Measurements from ENCODE around the gene PCIF1. TPM values are rescaled to one million over a fixed set of nuclear protein-coding genes. Genes with fewer than 3 reads are reported as not detected.
"Not testable (repeated sequence)": the region's sequence is repeated elsewhere in the genome, so short reads cannot be mapped to it uniquely, and the experiment has no call there.

The PCIF1 gene
- total RNA-seq, 1 donor from 2014 or later, result 55.7 TPM

DNA sequence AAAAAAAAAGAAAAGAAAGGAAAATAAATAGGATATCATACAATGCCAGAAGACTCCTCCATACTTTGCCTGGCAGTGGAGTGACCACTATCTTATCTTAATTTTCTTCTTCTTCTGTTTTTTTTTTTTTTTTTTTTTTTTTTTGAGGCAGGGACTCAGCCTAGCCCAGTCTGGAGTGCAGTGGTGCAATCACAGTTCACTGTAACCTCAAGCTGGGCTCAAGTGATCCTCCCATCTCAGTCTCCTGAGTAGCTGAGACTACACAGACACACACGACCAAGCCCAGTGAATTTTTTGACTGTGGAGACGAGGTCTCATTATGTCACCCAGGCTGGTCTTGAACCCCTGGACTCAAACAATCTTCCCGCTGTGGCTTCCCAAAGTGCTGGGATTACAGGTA lies 57.1 kb downstream of the PCIF1 start:
- DNase-seq (no peak), ATAC-seq (ENCODE audit: low read depth) (no peak)
- no peaks in the 10 kb centered on the region for H3K9me3 Mint-ChIP-seq
- H3K4me1 Mint-ChIP-seq, result peaks cover 14% of the 10 kb centered on the region
- H3K4me3 Mint-ChIP-seq, result no peak overlapping the region
- ChIA-PET POLR2A (interaction anchor here (0.6 kb wide), 1 partner anchor 105 kb away, joined by 3 read pairs; no protein-coding TSS in a partner anchor), CTCF (no interaction called here)
- no peaks in the 10 kb centered on the region for H3K36me3 Mint-ChIP-seq (ENCODE audit: low read depth)
- intact Hi-C loops (cut with micrococcal nuclease), result no loop called here
- H3K27ac Mint-ChIP-seq, result no peak overlapping the region
- H3K27me3 Mint-ChIP-seq, result peaks cover 13% of the 10 kb centered on the region
- TF ChIP-seq CTCF (IDR thresholded peaks at IDR 0.05), result no peak

DNA sequence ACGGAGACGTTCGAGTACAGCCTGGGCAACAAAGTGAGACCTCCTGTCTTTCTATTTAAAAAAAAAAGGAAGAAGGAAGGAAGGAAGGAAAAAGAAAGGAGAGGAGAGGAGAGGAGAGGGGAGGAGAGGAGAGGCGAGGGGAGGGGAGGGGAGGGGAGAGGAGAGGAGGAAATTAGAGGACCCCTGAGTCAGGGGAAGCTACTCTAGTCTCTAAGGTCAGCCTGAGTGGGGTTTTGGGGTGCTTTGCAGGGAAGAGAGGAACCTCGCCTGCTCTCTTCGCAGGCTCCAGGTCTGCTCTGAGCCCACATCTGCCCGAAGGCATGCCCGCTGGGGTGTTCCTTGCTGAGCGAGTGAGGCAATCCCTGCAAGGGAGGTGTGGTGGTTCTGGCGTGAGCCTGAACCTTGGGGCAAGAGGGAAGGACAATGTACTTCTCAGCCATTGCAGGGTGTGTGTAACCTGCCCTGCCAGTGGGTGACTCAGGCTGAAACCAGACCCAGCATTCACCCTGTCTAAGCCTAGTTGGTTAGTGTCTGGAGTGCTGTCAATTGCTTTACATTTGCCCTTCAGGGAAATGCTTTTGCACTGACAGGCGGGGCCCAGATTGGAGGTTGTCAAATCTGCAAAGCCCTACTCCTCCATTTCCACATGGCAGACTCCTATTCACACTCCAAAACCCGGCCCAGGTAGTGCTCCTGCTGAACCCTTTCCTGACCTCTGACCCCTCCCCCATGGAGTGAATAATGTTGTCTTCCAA lies 58.9 kb downstream of the PCIF1 start:
- TF ChIP-seq CTCF (IDR thresholded peaks at IDR 0.05), result no peak
- ChIA-PET CTCF (no interaction called here), POLR2A (no interaction called here)
- H3K36me3 Mint-ChIP-seq (ENCODE audit: low read depth), result no peaks in the 10 kb centered on the region
- ATAC-seq (ENCODE audit: low read depth) (peak; percentile 50), DNase-seq (no peak)
- no peak overlapping the region for H3K27ac Mint-ChIP-seq
- H3K4me3 Mint-ChIP-seq, result no peak overlapping the region
- H3K9me3 Mint-ChIP-seq, result no peaks in the 10 kb centered on the region
- H3K27me3 Mint-ChIP-seq, result peaks cover 17% of the 10 kb centered on the region
- peaks cover 20% of the 10 kb centered on the region for H3K4me1 Mint-ChIP-seq
- intact Hi-C loops (cut with micrococcal nuclease), result no loop called here

- ChIA-PET CTCF (no interaction called here), POLR2A (no interaction called here)
- Mint-ChIP-seq H3K36me3 (ENCODE audit: low read depth) (no peaks in the 10 kb centered on the region), H3K27ac (no peak overlapping the region), H3K4me1 (peaks cover 30% of the 10 kb centered on the region), H3K4me3 (no peak overlapping the region), H3K9me3 (no peaks in the 10 kb centered on the region), H3K27me3 (peaks cover 13% of the 10 kb centered on the region)
- DNase-seq (no peak), ATAC-seq (ENCODE audit: low read depth) (no peak)
- TF ChIP-seq CTCF (IDR thresholded peaks at IDR 0.05), result no peak
- intact Hi-C loops (cut with micrococcal nuclease), result no loop called here
Measured at GRCh38 chr20:45994761-45995493, 60.4 kb downstream of the PCIF1 start.

DNA sequence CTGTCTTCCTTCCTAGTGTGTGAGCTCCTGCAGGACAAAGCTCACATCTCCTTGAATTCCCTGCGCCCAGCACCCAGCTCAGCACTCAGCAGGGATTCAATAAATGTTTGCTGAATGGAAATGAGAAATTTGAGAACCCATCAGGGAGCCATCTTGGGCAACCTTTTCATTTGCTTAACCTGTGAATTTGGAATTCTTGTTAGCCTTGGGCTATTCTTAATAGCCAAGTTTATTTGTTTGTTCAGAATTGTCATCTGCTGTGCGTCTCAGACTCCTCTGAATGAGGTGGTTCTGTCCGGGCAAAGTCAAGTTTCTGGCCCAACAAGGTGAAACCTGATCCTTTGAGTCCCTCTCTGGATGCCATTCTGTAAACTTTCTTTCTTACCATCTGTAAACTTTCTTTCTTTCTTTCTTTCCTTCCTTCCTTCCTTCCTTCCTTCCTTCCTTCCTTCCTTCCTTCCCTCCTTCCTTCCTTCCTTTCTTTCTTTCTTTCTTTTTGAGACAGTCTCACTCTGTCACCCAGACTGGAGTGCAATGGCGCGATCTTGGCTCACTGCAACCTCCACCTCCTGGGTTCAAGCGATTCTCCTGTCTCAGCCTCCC lies 61.1 kb downstream of the PCIF1 start:
- DNase-seq; H3K36me3 Mint-ChIP-seq (ENCODE audit: low read depth); CTCF ChIA-PET; H3K27ac Mint-ChIP-seq; ATAC-seq (ENCODE audit: low read depth); POLR2A ChIA-PET; intact Hi-C loops (cut with micrococcal nuclease); H3K4me3 Mint-ChIP-seq; H3K9me3 Mint-ChIP-seq: not testable (repeated sequence)
- Mint-ChIP-seq H3K4me1 (peaks cover 37% of the 10 kb centered on the region), H3K27me3 (peaks cover 13% of the 10 kb centered on the region)

- Mint-ChIP-seq H3K27me3 (peaks cover 13% of the 10 kb centered on the region), H3K36me3 (ENCODE audit: low read depth) (no peaks in the 10 kb centered on the region), H3K27ac (no peak overlapping the region), H3K4me3 (no peak overlapping the region), H3K4me1 (peaks cover 37% of the 10 kb centered on the region), H3K9me3 (no peaks in the 10 kb centered on the region)
- ChIA-PET CTCF (interaction anchor here (1.5 kb wide), 1 partner anchor 27 kb away, joined by 4 read pairs; no protein-coding TSS in a partner anchor), POLR2A (no interaction called here)
- intact Hi-C loops (cut with micrococcal nuclease), result no loop called here
- ATAC-seq (ENCODE audit: low read depth) (no peak), DNase-seq (no peak)
- TF ChIP-seq CTCF (IDR thresholded peaks at IDR 0.05), result no peak
Measured at GRCh38 chr20:45997187-45997586, 62.7 kb downstream of the PCIF1 start.

Other genes starting within 250 kb of the PCIF1 start
- gene WFDC13, start 232.6 kb upstream of the PCIF1 start, total RNA-seq, result not detected in 2 replicates
- gene WFDC10B, start 229.7 kb upstream of the PCIF1 start, total RNA-seq, result not detected in 2 replicates
- not detected in 2 replicates for gene SPINT4, start 212.3 kb upstream of the PCIF1 start, total RNA-seq
- not detected in 2 replicates for gene WFDC3, start 142.8 kb upstream of the PCIF1 start, total RNA-seq
- 23.6 and 24.4 TPM in 2 replicates for gene DNTTIP1, start 142.7 kb upstream of the PCIF1 start, total RNA-seq
- 2.4 and 3.3 TPM in 2 replicates for gene UBE2C, start 122.0 kb upstream of the PCIF1 start, total RNA-seq
- 0.32 TPM in 1 of 2 replicates, not detected in the other for gene TNNC2, start 107.4 kb upstream of the PCIF1 start, total RNA-seq
- gene SNX21, start 100.9 kb upstream of the PCIF1 start, total RNA-seq, result 0.49 and 0.93 TPM in 2 replicates
- 24.5 and 27.3 TPM in 2 replicates for gene ACOT8, start 77.3 kb upstream of the PCIF1 start, total RNA-seq
- gene ZSWIM3, start 77.1 kb upstream of the PCIF1 start, total RNA-seq, result 5.9 and 6.4 TPM in 2 replicates
- 13.9 and 15.1 TPM in 2 replicates for gene ZSWIM1, start 53.5 kb upstream of the PCIF1 start, total RNA-seq
- gene SPATA25, start 47.1 kb upstream of the PCIF1 start, total RNA-seq, result 0.53 and 0.88 TPM in 2 replicates
- gene NEURL2, start 43.5 kb upstream of the PCIF1 start, total RNA-seq, result 1.1 and 2.0 TPM in 2 replicates
- gene CTSA, start 43.3 kb upstream of the PCIF1 start, total RNA-seq, result 61.9 and 67.2 TPM in 2 replicates
- gene PLTP, start 22.5 kb upstream of the PCIF1 start, total RNA-seq, result 2.3 and 3.5 TPM in 2 replicates
- gene ZNF335, start 37.5 kb downstream of the PCIF1 start, total RNA-seq, result 39.2 and 49.6 TPM in 2 replicates
- gene MMP9, start 74.2 kb downstream of the PCIF1 start, total RNA-seq, result 2.0 and 2.3 TPM in 2 replicates
- gene SLC12A5, start 94.5 kb downstream of the PCIF1 start, total RNA-seq, result not detected in 2 replicates
- 46.4 and 53.1 TPM in 2 replicates for gene NCOA5, start 155.3 kb downstream of the PCIF1 start, total RNA-seq
- gene CD40, start 183.6 kb downstream of the PCIF1 start, total RNA-seq, result 410 and 464 TPM in 2 replicates